ENCODE data around the gene CFAP97. TPM values are rescaled to one million over a fixed set of nuclear protein-coding genes. Genes with fewer than 3 reads are reported as not detected.

Gene CFAP97
- total RNA-seq, 6 experiments from 2014 or later: 35.0 to 44.0 (median 41.0) TPM

DNA sequence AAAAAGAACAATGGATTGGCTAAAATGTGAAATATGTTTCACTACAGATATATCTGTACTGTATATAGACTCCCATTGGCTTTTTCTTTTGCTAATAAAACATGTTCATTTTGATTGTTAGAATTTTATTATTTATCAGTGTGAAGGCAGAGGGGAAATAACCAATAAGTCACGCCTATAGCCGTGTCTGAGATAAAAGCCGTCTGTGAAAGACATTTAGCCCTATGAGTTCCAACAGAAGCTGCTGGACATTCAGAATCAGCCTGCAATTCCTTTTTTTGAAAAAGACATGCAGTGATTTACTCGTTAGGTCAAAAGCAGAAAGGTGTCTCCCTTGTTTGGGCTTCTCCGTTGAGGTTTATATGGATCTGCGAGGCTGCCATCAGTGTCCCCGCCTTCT is 84.9 kb downstream of the CFAP97 start:
- Mint-ChIP-seq H3K4me3 (no peak overlapping the region), H3K9me3 (no peaks in the 10 kb centered on the region), H3K36me3 (ENCODE audit: low read depth) (no peaks in the 10 kb centered on the region), H3K4me1 (ENCODE audit: low read depth) (peaks cover 34% of the 10 kb centered on the region), H3K27ac (no peak overlapping the region), H3K27me3 (ENCODE audit: insufficient read depth) (peaks cover 11% of the 10 kb centered on the region)
- TF ChIP-seq, protein P1, sequence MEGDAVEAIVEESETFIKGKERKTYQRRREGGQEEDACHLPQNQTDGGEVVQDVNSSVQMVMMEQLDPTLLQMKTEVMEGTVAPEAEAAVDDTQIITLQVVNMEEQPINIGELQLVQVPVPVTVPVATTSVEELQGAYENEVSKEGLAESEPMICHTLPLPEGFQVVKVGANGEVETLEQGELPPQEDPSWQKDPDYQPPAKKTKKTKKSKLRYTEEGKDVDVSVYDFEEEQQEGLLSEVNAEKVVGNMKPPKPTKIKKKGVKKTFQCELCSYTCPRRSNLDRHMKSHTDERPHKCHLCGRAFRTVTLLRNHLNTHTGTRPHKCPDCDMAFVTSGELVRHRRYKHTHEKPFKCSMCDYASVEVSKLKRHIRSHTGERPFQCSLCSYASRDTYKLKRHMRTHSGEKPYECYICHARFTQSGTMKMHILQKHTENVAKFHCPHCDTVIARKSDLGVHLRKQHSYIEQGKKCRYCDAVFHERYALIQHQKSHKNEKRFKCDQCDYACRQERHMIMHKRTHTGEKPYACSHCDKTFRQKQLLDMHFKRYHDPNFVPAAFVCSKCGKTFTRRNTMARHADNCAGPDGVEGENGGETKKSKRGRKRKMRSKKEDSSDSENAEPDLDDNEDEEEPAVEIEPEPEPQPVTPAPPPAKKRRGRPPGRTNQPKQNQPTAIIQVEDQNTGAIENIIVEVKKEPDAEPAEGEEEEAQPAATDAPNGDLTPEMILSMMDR (IDR thresholded peaks at IDR 0.05): no peak
- no peak for DNase-seq

DNA sequence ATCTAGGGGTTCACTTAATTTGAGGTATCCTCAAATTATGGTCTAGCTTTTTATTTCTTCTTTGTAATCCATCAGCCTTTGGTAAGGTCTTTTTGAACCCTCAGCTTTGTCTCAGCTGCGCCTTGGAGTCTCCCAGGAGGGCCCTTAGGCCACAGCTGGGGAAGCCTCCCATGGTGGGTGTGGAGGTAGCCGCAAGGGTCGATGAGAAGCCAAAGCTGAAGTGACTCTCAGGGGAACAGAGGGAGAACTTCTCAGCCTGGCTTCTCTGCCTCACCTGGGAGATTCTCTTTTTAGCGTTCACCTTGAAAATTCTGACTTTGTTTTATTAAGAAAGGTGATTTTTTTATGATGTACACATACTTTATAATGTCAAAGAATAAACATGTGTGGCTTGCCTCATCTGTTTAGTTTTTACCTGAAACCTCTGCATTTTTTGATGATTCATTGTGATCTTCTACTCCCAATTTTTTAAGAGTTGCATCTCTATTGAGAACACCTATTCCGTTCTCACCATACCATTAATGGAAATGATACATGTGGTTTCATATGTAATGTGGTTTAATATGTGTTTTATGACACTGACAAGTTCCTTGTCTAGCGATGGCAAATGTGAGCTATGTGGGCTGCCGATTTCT is 86.4 kb downstream of the CFAP97 start:
- Mint-ChIP-seq H3K27me3 (ENCODE audit: insufficient read depth) (peaks cover 5% of the 10 kb centered on the region), H3K36me3 (ENCODE audit: low read depth) (no peaks in the 10 kb centered on the region), H3K4me1 (ENCODE audit: low read depth) (peaks cover 38% of the 10 kb centered on the region), H3K27ac (no peak overlapping the region), H3K9me3 (no peaks in the 10 kb centered on the region), H3K4me3 (no peak overlapping the region)
- TF ChIP-seq, protein P1 (IDR thresholded peaks at IDR 0.05): no peak
- DNase-seq: no peak

DNA sequence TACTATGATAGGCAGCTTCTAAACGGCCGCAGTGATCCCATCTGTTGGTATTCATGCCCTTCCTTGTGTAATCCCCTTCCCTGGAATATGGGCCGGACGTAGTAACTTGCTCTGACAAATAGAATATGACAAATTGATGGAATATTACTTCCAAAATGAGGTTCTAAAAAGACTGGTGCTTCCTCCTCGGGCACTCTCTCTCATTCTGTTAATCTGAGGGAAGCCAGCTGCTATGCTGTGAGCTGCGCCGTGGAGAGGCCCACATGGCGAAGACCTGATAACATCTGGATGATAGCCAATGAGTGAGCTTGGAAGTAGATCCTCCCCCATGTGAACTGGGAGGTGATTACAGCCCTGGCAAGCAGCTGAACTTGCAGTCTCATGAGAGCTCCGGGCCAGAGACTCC is 88.0 kb downstream of the CFAP97 start:
- H3K27ac Mint-ChIP-seq: no peak overlapping the region
- TF ChIP-seq, protein P1 (IDR thresholded peaks at IDR 0.05): no peak

DNA sequence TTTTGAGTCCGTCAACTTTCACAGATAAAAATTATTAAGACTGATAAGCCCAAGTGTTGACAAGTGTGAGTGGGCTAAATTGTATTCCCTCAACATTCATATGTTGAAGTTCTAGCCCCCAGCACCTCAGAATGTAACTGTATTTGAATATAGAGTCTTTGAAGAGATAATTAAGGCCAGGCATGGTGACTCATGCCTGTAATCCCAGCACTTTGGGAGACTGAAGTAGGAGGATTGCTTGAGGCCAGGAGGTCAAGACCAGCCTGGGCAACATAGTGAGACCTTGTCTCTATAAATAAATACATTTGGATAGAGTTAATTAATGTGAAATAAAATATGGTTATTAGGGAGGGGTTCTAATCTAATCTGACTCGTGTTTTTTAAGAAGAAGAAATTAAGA is 90.5 kb downstream of the CFAP97 start:
- no peak overlapping the region for H3K27ac Mint-ChIP-seq
- H3K4me3 Mint-ChIP-seq: no peak overlapping the region
- H3K27me3 Mint-ChIP-seq (ENCODE audit: insufficient read depth): no peaks in the 10 kb centered on the region; the same call in 1 of the 2 replicates
- no peaks in the 10 kb centered on the region for H3K36me3 Mint-ChIP-seq (ENCODE audit: low read depth)
- no peaks in the 10 kb centered on the region for H3K9me3 Mint-ChIP-seq
- TF ChIP-seq, protein P1 (IDR thresholded peaks at IDR 0.05): no peak
- peak; percentile 4 for DNase-seq
- peaks cover 48% of the 10 kb centered on the region for H3K4me1 Mint-ChIP-seq (ENCODE audit: low read depth)

More for the DNA sequence above, 88.0 kb downstream of the CFAP97 start:
- no peak overlapping the region; the same call in 1 of the 2 replicates for H3K4me3 Mint-ChIP-seq
- H3K27me3 Mint-ChIP-seq (ENCODE audit: insufficient read depth): no peaks in the 10 kb centered on the region; the same call in none of the 2 replicates
- DNase-seq: peak; percentile 80
- H3K36me3 Mint-ChIP-seq (ENCODE audit: low read depth): no peaks in the 10 kb centered on the region
- peaks cover 52% of the 10 kb centered on the region for H3K4me1 Mint-ChIP-seq (ENCODE audit: low read depth)
- no peaks in the 10 kb centered on the region for H3K9me3 Mint-ChIP-seq

DNA sequence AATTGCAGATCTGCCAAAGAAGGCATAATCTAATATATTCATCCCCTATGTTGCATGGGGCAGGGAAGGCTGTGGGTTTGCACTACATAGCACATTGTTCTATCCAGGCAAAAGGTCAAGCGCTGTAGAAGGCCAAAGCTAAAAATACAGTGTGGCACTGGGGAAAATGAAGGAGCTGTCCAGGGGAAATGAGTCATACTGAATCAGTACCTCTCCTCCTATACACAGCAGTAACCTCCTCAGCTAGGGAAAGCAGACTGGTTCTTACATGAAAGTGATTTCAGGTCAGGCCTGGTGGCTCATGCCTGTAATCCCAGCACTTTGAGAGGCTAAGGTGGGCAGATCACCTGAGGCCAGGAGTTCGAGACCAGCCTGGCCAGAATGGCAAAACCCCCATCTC is 91.7 kb downstream of the CFAP97 start:
- H3K36me3 Mint-ChIP-seq (ENCODE audit: low read depth): no peaks in the 10 kb centered on the region
- TF ChIP-seq, protein P1 (IDR thresholded peaks at IDR 0.05): no peak
- no peaks in the 10 kb centered on the region for H3K9me3 Mint-ChIP-seq
- H3K27me3 Mint-ChIP-seq (ENCODE audit: insufficient read depth): no peaks in the 10 kb centered on the region; the same call in 1 of the 2 replicates
- H3K4me3 Mint-ChIP-seq: no peak overlapping the region
- peak overlapping the region; percentile 13; the same call in 1 of the 2 replicates for H3K27ac Mint-ChIP-seq
- peaks cover 48% of the 10 kb centered on the region for H3K4me1 Mint-ChIP-seq (ENCODE audit: low read depth)
- peak; percentile 93 for DNase-seq

All from HFFc6 (cell line).